GM23338 (cell line): Measurements from ENCODE around the gene TNFAIP8L1. TPM values are rescaled to one million over a fixed set of nuclear protein-coding genes. Genes with fewer than 3 reads are reported as not detected.
"Not testable (repeated sequence)": the region's sequence is repeated elsewhere in the genome, so short reads cannot be mapped to it uniquely, and the experiment has no call there.

Experiments
- ATAC-seq: fragments of 200-7000 bp; cut with Tn5 transposase; 3 replicates; pipeline ENCODE4 v1.9.1; 2020
- DNase-seq: peaks from one replicate; pipeline ENCODE4 v3.0.0-alpha.2; 2015; ENCODE audit warnings: low spot score
- H2AFZ ChIP-seq: fragments of 200-600 bp; sonication (generic); 2 replicates; pipeline ENCODE4 v1.8.0; 2016; ENCODE audit warnings: antibody characterized with exemption, mild to moderate bottlenecking, moderate library complexity
- H3F3A ChIP-seq: fragments of 200-600 bp; sonication (generic); replicated peaks from 2 replicates; pipeline ENCODE4 v1.8.0; 2017; ENCODE audit warnings: antibody characterized with exemption, mixed run types, low read depth
- H3K27ac ChIP-seq: fragments of 200-600 bp; sonication (generic); 2 replicates; pipeline ENCODE4 v1.6.1; 2016; ENCODE audit warnings: low read depth
- H3K27me3 ChIP-seq: fragments of 200-600 bp; sonication (generic); 2 replicates; pipeline ENCODE4 v1.8.0; 2016; ENCODE audit warnings: mild to moderate bottlenecking, mixed run types, moderate library complexity; ENCODE audit not compliant: insufficient read depth
- H3K36me3 ChIP-seq: fragments of 200-600 bp; sonication (generic); 2 replicates; pipeline ENCODE4 v1.8.0; 2016; ENCODE audit warnings: mild to moderate bottlenecking; ENCODE audit not compliant: insufficient read depth
- H3K4me1 ChIP-seq: fragments of 200-600 bp; sonication (generic); 2 replicates; pipeline ENCODE4 v1.8.0; 2016; ENCODE audit warnings: mild to moderate bottlenecking, moderate library complexity; ENCODE audit not compliant: insufficient read depth
- H3K4me2 ChIP-seq: fragments of 200-600 bp; sonication (generic); 2 replicates; pipeline ENCODE4 v1.7.1; 2017; ENCODE audit warnings: mixed run types
- H3K4me3 ChIP-seq: fragments of 200-600 bp; sonication (generic); 2 replicates; pipeline ENCODE4 v1.6.1; 2016; ENCODE audit warnings: mixed run types
- H3K79me2 ChIP-seq: fragments of 200-600 bp; sonication (generic); replicated peaks from 2 replicates; pipeline ENCODE4 v1.8.0; 2017; ENCODE audit warnings: mild to moderate bottlenecking; ENCODE audit not compliant: insufficient read depth
- H3K9me2 ChIP-seq: fragments of 200-600 bp; sonication (generic); 2 replicates; pipeline ENCODE4 v1.8.0; 2017; ENCODE audit not compliant: insufficient read depth
- H4K20me1 ChIP-seq: fragments of 200-600 bp; sonication (generic); replicated peaks from 2 replicates; pipeline ENCODE4 v1.8.0; 2017; ENCODE audit warnings: mild to moderate bottlenecking; ENCODE audit not compliant: insufficient read depth
- H3K27ac Mint-ChIP-seq: 2 replicates; pipeline ENCODE4 v1.8.0; 2020; ENCODE audit warnings: inconsistent platforms, mild to moderate bottlenecking, moderate library complexity, mixed read lengths
- H3K27me3 Mint-ChIP-seq: 3 replicates; pipeline ENCODE4 v1.8.0; 2022; ENCODE audit warnings: low read depth, mild to moderate bottlenecking, moderate library complexity, mixed read lengths, inconsistent platforms; ENCODE audit not compliant: insufficient read depth, poor library complexity
- H3K36me3 Mint-ChIP-seq: 3 replicates; pipeline ENCODE4 v1.8.0; 2021; ENCODE audit warnings: low read depth, mild to moderate bottlenecking, inconsistent platforms, moderate library complexity, mixed read lengths
- H3K4me1 Mint-ChIP-seq: 3 replicates; pipeline ENCODE4 v1.8.0; 2020; ENCODE audit warnings: mild to moderate bottlenecking, inconsistent platforms, mixed read lengths
- H3K4me3 Mint-ChIP-seq: 3 replicates; pipeline ENCODE4 v1.8.0; 2021; ENCODE audit warnings: moderate library complexity, mild to moderate bottlenecking, inconsistent platforms, mixed read lengths
- H3K9me3 Mint-ChIP-seq: 3 replicates; pipeline ENCODE4 v1.8.0; 2020; ENCODE audit warnings: moderate library complexity, mild to moderate bottlenecking, inconsistent platforms, mixed read lengths
- EZH2 ChIP-seq: fragments of 200-600 bp; sonication (generic); IDR thresholded peaks from one replicate; pipeline ENCODE4 v1.8.0; 2017; ENCODE audit warnings: antibody characterized with exemption, mild to moderate bottlenecking, low read depth; ENCODE audit not compliant: unreplicated experiment
- EZH2phosphoT487 ChIP-seq: fragments of 200-600 bp; sonication (generic); IDR thresholded peaks from one replicate; pipeline ENCODE4 v1.8.1; 2018; ENCODE audit warnings: antibody characterized with exemption; ENCODE audit not compliant: unreplicated experiment
- JUNB ChIP-seq: IDR thresholded peaks from one replicate; pipeline ENCODE4 v1.6.1; 2016; ENCODE audit warnings: antibody characterized with exemption; ENCODE audit not compliant: unreplicated experiment
- POLR2AphosphoS5 ChIP-seq: IDR thresholded peaks from 2 replicates; pipeline ENCODE4 v1.6.1; 2016; ENCODE audit warnings: antibody characterized with exemption, low read depth
- STAT1 ChIP-seq: IDR thresholded peaks from one replicate; pipeline ENCODE4 v1.6.1; 2016; ENCODE audit warnings: antibody characterized with exemption; ENCODE audit not compliant: unreplicated experiment
- ZNF331 ChIP-seq: fragments of 250-450 bp; sonication (Bioruptor Pico); IDR thresholded peaks from 2 replicates; pipeline ENCODE4 v1.5.0; 2020; ENCODE audit warnings: low read depth, mild to moderate bottlenecking, moderate library complexity
- polyA plus RNA-seq: library from polyadenylated mRNA; unstranded; fragments of >200 nt; fragmentation: Nextera tagmentation; extraction: Ambion mirVana; gene quantifications from 2 replicates; pipeline ENCODE4 v1.2.1, GENCODE V29; 2016
- total RNA-seq: library from RNA; depleted of rRNA; stranded (reverse); fragments of >200 nt; shearing (Covaris generic); gene quantifications from 2 replicates; pipeline ENCODE4 v1.2.3, GENCODE V29; 2014
- TF ChIP-seq, protein P1 (sequence below), 2 experiments: fragments of 200-600 bp in 1 of 2; sonication (generic) in 1 of 2; conservative IDR thresholded peaks; 2 replicates each; pipeline versions ENCODE4 v1.5.1 to v1.6.1; 2016 to 2017; ENCODE audit warnings: antibody characterized with exemption in 2 of 2, low read depth in 2 of 2, mild to moderate bottlenecking in 2 of 2, moderate library complexity in 1 of 2
- TF ChIP-seq, protein P2 (sequence below): IDR thresholded peaks from 2 replicates; pipeline ENCODE4 v1.6.1; 2016; ENCODE audit warnings: antibody characterized with exemption

TNFAIP8L1 gene
- total and polyA plus RNA-seq, 2 experiments from 2014 or later, result 2.7 to 4.1 TPM

DNA sequence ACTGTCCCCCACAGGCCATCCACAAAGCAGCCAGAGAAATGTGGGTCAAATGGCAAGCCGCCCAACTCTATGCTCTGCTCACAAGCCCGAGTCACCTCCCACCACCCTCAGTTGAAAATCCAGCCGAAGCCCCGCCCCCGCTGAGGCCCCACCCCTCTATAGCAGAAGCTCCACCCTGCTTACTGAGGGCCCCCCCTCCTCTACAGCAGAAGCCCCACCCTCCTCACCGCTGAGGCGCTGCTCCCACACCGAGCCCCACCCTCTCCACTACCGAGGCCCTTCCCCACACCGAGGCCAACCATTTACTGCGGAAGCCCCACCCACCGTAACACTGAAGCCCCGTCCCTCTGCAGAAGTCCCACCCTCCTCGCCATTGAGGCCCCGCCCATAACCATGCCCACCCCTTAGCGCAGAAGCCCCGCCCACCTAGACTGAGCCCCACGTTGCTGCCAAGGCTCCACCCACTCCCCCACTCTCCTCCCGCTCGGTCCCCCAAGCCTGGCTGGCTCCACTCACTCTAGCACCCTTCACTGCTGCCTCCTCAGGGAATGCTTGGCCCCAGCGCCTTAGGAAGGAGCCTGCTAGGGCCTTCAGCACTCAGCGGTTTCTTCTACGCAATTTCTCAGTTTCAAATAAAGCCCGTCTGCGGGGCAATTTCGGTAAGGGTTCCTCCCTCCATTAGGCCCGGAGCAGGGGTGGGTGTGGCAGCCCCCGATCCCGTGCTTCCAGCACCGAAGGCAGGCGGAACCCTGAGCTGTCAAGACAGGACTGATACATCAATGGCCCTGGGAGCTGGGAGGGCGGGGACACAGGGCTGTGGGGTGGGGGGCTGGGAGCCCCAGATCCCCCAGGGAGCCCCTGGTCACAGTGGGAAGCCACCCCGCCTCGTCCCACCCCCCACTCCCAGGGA, 39.8 kb downstream of the TNFAIP8L1 start:
- Mint-ChIP-seq H3K27me3 (peaks cover 19% of the 10 kb centered on the region), H3K4me3 (peak overlapping the region; percentile 45; the same call in 2 of the 3 replicates), H3K27ac (peak overlapping the region; percentile 93), H3K9me3 (peaks cover 2% of the 10 kb centered on the region; the same call in 1 of the 3 replicates), H3K4me1 (peaks cover 15% of the 10 kb centered on the region), H3K36me3 (peaks cover 10% of the 10 kb centered on the region)
- peak; percentile 86 for ATAC-seq
- Histone ChIP-seq H3K79me2 (no peaks in the 10 kb centered on the region), H3K4me3 (peak overlapping the region; percentile 41), H3K36me3 (peaks cover 3% of the 10 kb centered on the region; the same call in 1 of the 2 replicates), H2AFZ (no peak overlapping the region), H3K4me2 (peak overlapping the region; percentile 72), H3K4me1 (0 out of 2 replicates have a peak, but pooled peaks cover 4% of the 10 kb centered on the region), H3K9me2 (no peaks in the 10 kb centered on the region), H3F3A (0 out of 2 replicates have a peak, but pooled peaks cover 12% of the 10 kb centered on the region), H3K27ac (peak overlapping the region; percentile 81), H4K20me1 (no peaks in the 10 kb centered on the region; the same call in 1 of the 2 replicates), H3K27me3 (no peaks in the 10 kb centered on the region)
- TF ChIP-seq, protein P1, sequence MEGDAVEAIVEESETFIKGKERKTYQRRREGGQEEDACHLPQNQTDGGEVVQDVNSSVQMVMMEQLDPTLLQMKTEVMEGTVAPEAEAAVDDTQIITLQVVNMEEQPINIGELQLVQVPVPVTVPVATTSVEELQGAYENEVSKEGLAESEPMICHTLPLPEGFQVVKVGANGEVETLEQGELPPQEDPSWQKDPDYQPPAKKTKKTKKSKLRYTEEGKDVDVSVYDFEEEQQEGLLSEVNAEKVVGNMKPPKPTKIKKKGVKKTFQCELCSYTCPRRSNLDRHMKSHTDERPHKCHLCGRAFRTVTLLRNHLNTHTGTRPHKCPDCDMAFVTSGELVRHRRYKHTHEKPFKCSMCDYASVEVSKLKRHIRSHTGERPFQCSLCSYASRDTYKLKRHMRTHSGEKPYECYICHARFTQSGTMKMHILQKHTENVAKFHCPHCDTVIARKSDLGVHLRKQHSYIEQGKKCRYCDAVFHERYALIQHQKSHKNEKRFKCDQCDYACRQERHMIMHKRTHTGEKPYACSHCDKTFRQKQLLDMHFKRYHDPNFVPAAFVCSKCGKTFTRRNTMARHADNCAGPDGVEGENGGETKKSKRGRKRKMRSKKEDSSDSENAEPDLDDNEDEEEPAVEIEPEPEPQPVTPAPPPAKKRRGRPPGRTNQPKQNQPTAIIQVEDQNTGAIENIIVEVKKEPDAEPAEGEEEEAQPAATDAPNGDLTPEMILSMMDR (conservative IDR thresholded peaks at IDR 0.05; ENCODE audit: low read depth in 2 of 2), result no peak
- no peak for TF ChIP-seq ZNF331
- TF ChIP-seq POLR2AphosphoS5, result 0 out of 2 replicates have a peak, but pooled peaks have one; percentile 16
- DNase-seq, result peak; percentile 98

DNA sequence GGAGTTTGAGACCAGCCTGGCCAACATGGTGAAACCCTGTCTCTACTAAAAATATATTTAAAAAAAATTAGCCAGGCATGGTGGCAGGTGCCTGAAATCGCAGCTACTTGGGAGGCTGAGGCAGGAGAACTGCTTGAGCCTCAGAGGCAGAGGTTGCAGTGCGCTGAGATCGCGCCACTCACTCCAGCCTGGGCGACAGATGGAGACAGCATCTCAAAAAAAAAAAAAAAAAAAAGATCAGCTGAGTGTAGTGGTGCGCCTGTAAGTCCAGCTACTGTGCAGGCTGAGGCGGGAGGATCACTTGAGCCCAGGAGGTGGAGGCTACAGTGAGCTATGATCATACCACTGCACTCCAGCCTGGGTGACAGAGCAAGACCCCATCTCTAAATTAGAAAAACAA, 40.7 kb downstream of the TNFAIP8L1 start:
- H4K20me1 ChIP-seq, result not testable (repeated sequence)
- H3K27ac ChIP-seq, result 0 out of 2 replicates have a peak overlapping the region, but pooled peaks have one; percentile 81

DNA sequence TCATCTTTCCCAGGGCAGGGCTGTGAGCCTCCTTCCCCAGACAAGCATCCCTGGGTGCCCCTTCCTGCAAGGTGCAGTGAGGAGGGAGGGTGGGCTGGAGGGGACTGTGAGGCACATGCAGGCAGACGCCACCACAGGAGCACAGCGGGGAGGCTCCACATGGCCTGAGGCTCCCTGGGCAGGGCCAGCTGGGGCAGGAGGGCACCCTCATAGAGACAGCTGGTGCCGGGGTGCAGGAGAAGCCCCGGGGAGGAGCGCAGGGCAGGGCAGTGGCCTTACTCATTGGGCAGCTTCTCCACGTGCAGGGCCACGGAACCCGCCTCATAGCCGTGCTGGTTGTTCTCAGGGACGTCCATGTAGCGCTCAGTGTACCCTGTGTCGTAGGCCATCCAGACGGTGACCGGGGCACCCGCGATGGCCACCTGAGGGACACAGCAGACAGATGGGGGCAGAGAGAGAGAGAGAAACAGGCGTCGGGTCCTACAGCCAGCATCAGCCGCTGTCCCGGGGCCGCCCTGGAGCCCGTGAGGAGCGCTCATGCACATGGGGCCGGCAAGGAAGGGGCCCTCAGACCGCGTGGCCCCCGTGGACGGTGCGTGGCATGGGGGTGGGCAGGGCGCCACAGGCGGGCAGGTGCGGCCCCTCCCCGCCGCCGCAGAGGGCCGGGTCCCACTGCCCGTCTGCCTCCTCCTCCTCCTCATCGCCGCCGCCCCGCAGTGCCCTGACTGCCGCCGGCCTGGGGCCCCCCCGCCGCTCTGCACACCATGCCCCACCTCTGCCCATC, 43.3 kb downstream of the TNFAIP8L1 start:
- H3K4me2 ChIP-seq, result no peak overlapping the region
- H3K4me3 ChIP-seq, result no peak overlapping the region
- H3K4me1 Mint-ChIP-seq, result peaks cover 5% of the 10 kb centered on the region; the same call in 2 of the 3 replicates
- no peaks in the 10 kb centered on the region for H3K27me3 ChIP-seq
- H3K4me1 ChIP-seq, result 0 out of 2 replicates have a peak, but pooled peaks cover 4% of the 10 kb centered on the region
- DNase-seq, result no peak
- H3K9me2 ChIP-seq, result no peaks in the 10 kb centered on the region
- H3K79me2 ChIP-seq, result no peaks in the 10 kb centered on the region
- H3K36me3 Mint-ChIP-seq, result peaks cover 14% of the 10 kb centered on the region
- peaks cover 6% of the 10 kb centered on the region for H3K27me3 Mint-ChIP-seq
- no peak overlapping the region for H3K27ac Mint-ChIP-seq
- H3K4me3 Mint-ChIP-seq, result no peak overlapping the region
- no peak for ATAC-seq
- H3K9me3 Mint-ChIP-seq, result peaks cover 2% of the 10 kb centered on the region; the same call in 1 of the 3 replicates
- no peak overlapping the region for H3K27ac ChIP-seq
- 0 out of 2 replicates have a peak, but pooled peaks cover 1% of the 10 kb centered on the region for H3F3A ChIP-seq
- no peak overlapping the region for H2AFZ ChIP-seq
- H4K20me1 ChIP-seq, result no peaks in the 10 kb centered on the region; the same call in 1 of the 2 replicates
- H3K36me3 ChIP-seq, result peaks cover 3% of the 10 kb centered on the region; the same call in 1 of the 2 replicates
- no peak for TF ChIP-seq STAT1
- no peak for TF ChIP-seq JUNB
- no peak for TF ChIP-seq EZH2phosphoT487
- TF ChIP-seq EZH2, result no peak
- TF ChIP-seq ZNF331, result no peak
- TF ChIP-seq, protein P2, sequence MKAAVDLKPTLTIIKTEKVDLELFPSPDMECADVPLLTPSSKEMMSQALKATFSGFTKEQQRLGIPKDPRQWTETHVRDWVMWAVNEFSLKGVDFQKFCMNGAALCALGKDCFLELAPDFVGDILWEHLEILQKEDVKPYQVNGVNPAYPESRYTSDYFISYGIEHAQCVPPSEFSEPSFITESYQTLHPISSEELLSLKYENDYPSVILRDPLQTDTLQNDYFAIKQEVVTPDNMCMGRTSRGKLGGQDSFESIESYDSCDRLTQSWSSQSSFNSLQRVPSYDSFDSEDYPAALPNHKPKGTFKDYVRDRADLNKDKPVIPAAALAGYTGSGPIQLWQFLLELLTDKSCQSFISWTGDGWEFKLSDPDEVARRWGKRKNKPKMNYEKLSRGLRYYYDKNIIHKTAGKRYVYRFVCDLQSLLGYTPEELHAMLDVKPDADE, result no peak
- TF ChIP-seq POLR2AphosphoS5, result no peak

More for the DNA sequence above, 40.7 kb downstream of the TNFAIP8L1 start:
- H3K79me2 ChIP-seq, H3K4me2 ChIP-seq, H3K36me3 ChIP-seq, H3K4me1 ChIP-seq, H3K27me3 ChIP-seq, H3K9me2 ChIP-seq, ATAC-seq, H3K27ac Mint-ChIP-seq, H3K4me3 ChIP-seq, H2AFZ ChIP-seq, H3K9me3 Mint-ChIP-seq, H3K36me3 Mint-ChIP-seq, H3K4me3 Mint-ChIP-seq, DNase-seq: not testable (repeated sequence)
- Mint-ChIP-seq H3K27me3 (peaks cover 14% of the 10 kb centered on the region), H3K4me1 (peaks cover 15% of the 10 kb centered on the region)
- H3F3A ChIP-seq, result 0 out of 2 replicates have a peak, but pooled peaks cover 12% of the 10 kb centered on the region
